OCI-LY1 (cell line): ENCODE data around the gene DRGX.

ENCODE experiments used
- H2AFZ ChIP-seq: fragments of 200-600 bp; sonication (generic), shearing (Covaris generic); 2 replicates; pipeline ENCODE4 v1.6.0; 2014; ENCODE audit warnings: antibody characterized with exemption, mild to moderate bottlenecking, low read length
- H3F3A ChIP-seq: fragments of 200-600 bp; sonication (generic), shearing (Covaris generic); 2 replicates; pipeline ENCODE4 v1.6.0; 2014; ENCODE audit warnings: mild to moderate bottlenecking, antibody characterized with exemption, low read length, moderate library complexity; ENCODE audit not compliant: insufficient read depth
- H3K27ac ChIP-seq: fragments of 200-600 bp; sonication (generic); 2 replicates; pipeline ENCODE4 v1.5.1; 2014; ENCODE audit warnings: low read length, mixed run types, mild to moderate bottlenecking, low read depth; ENCODE audit not compliant: poor library complexity, severe bottlenecking
- H3K27me3 ChIP-seq: fragments of 200-600 bp; sonication (generic); 2 replicates; pipeline ENCODE4 v1.6.0; 2014; ENCODE audit warnings: antibody characterized with exemption, mild to moderate bottlenecking, low read length, moderate library complexity; ENCODE audit not compliant: insufficient read depth
- H3K36me3 ChIP-seq: fragments of 200-600 bp; sonication (generic); 2 replicates; pipeline ENCODE4 v1.6.1; 2014; ENCODE audit warnings: mild to moderate bottlenecking, antibody characterized with exemption, low read length, moderate library complexity, mixed read lengths; ENCODE audit not compliant: insufficient read depth
- H3K4me1 ChIP-seq: fragments of 200-600 bp; sonication (generic); 2 replicates; pipeline ENCODE4 v1.5.1; 2014; ENCODE audit warnings: mild to moderate bottlenecking, low read length, moderate library complexity; ENCODE audit not compliant: insufficient read depth, severe bottlenecking
- H3K4me2 ChIP-seq: fragments of 200-600 bp; sonication (generic), shearing (Covaris generic); 2 replicates; pipeline ENCODE4 v1.6.1; 2014; ENCODE audit warnings: low read length
- H3K4me3 ChIP-seq: fragments of 200-600 bp; sonication (generic); 2 replicates; pipeline ENCODE4 v1.5.1; 2014; ENCODE audit warnings: low read length, low read depth, mild to moderate bottlenecking, mixed read lengths; ENCODE audit not compliant: poor library complexity, severe bottlenecking
- H3K79me2 ChIP-seq: fragments of 200-600 bp; shearing (Covaris generic); 2 replicates; pipeline ENCODE4 v1.6.1; 2016; ENCODE audit warnings: mixed run types, low read length, mixed read lengths; ENCODE audit not compliant: insufficient read depth
- H3K9ac ChIP-seq: fragments of 200-600 bp; sonication (generic), shearing (Covaris generic); 2 replicates; pipeline ENCODE4 v1.6.1; 2014; ENCODE audit warnings: mild to moderate bottlenecking, low read length, mixed read lengths
- H3K9me2 ChIP-seq: fragments of 200-600 bp; sonication (generic), shearing (Covaris generic); 2 replicates; pipeline ENCODE4 v1.6.1; 2014; ENCODE audit warnings: low read depth, mild to moderate bottlenecking, low read length, mixed read lengths
- H3K9me3 ChIP-seq: fragments of 200-600 bp; shearing (Covaris generic); 2 replicates; pipeline ENCODE4 v1.6.1; 2014; ENCODE audit warnings: low read length, mixed read lengths
- H4K20me1 ChIP-seq: fragments of 200-600 bp; sonication (generic), shearing (Covaris generic); 2 replicates; pipeline ENCODE4 v1.6.0; 2016; ENCODE audit warnings: mild to moderate bottlenecking, low read length; ENCODE audit not compliant: insufficient read depth
- CTCF ChIP-seq: fragments of 200-600 bp; sonication (generic), shearing (Covaris generic); IDR thresholded peaks from 2 replicates; pipeline ENCODE4 v1.5.1; 2017; ENCODE audit warnings: mild to moderate bottlenecking, antibody characterized with exemption, low read length, moderate library complexity, mixed read lengths
- EZH2 ChIP-seq: fragments of 200-600 bp; sonication (generic), shearing (Covaris generic); IDR thresholded peaks from 2 replicates; pipeline ENCODE4 v1.8.0; 2017; ENCODE audit warnings: borderline replicate concordance, mixed run types, mild to moderate bottlenecking, antibody characterized with exemption, low read length, moderate library complexity, mixed read lengths

DRGX gene

GRCh38 chr10:49382226-49382625, 13.7 kb downstream of the DRGX start:
- Histone ChIP-seq H4K20me1 (no peaks in the 10 kb centered on the region), H3K4me2 (no peak overlapping the region), H3K27me3 (no peaks in the 10 kb centered on the region)

GRCh38 chr10:49381111-49381900, 14.6 kb downstream of the DRGX start:
- H3K4me1 ChIP-seq, result no peaks in the 10 kb centered on the region
- TF ChIP-seq EZH2 (no peak), CTCF (no peak)
- no peak overlapping the region for H3K9ac ChIP-seq
- H3K9me2 ChIP-seq, result no peaks in the 10 kb centered on the region
- H3K36me3 ChIP-seq, result no peaks in the 10 kb centered on the region
- no peak overlapping the region for H2AFZ ChIP-seq
- H3F3A ChIP-seq, result no peaks in the 10 kb centered on the region
- H4K20me1 ChIP-seq, result no peaks in the 10 kb centered on the region
- H3K4me2 ChIP-seq, result no peak overlapping the region
- H3K27ac ChIP-seq, result no peak overlapping the region
- H3K9me3 ChIP-seq, result no peaks in the 10 kb centered on the region
- H3K4me3 ChIP-seq, result no peak overlapping the region
- no peaks in the 10 kb centered on the region for H3K79me2 ChIP-seq
- no peaks in the 10 kb centered on the region for H3K27me3 ChIP-seq

More at GRCh38 chr10:49382226-49382625, 13.7 kb downstream of the DRGX start:
- Histone ChIP-seq H3K9me3 (no peaks in the 10 kb centered on the region), H3K4me3 (no peak overlapping the region), H3K79me2 (no peaks in the 10 kb centered on the region), H3K9me2 (no peaks in the 10 kb centered on the region), H2AFZ (no peak overlapping the region), H3F3A (no peaks in the 10 kb centered on the region), H3K4me1 (no peaks in the 10 kb centered on the region), H3K9ac (no peak overlapping the region), H3K27ac (no peak overlapping the region), H3K36me3 (no peaks in the 10 kb centered on the region)
- TF ChIP-seq EZH2, result no peak
- TF ChIP-seq CTCF, result no peak

GRCh38 chr10:49379596-49380410, 16.1 kb downstream of the DRGX start:
- Histone ChIP-seq H2AFZ (no peak overlapping the region), H3K9me2 (no peaks in the 10 kb centered on the region), H3K27me3 (no peaks in the 10 kb centered on the region), H3K79me2 (no peaks in the 10 kb centered on the region), H3K4me3 (no peak overlapping the region), H3F3A (no peaks in the 10 kb centered on the region), H3K4me1 (no peaks in the 10 kb centered on the region), H3K9ac (no peak overlapping the region), H3K9me3 (no peaks in the 10 kb centered on the region), H3K27ac (no peak overlapping the region), H4K20me1 (no peaks in the 10 kb centered on the region), H3K4me2 (no peak overlapping the region), H3K36me3 (no peaks in the 10 kb centered on the region)
- no peak for TF ChIP-seq EZH2
- TF ChIP-seq CTCF, result peak; percentile 34; the same call in 1 of the 2 replicates
